HFFc6 (cell line): ENCODE data around the gene AFF1. TPM values are rescaled to one million over a fixed set of nuclear protein-coding genes. Genes with fewer than 3 reads are reported as not detected.
A peak's percentile ranks its signal among the peaks of the same experiment; 100 is the strongest.
"Not testable (repeated sequence)": the region's sequence is repeated elsewhere in the genome, so short reads cannot be mapped to it uniquely, and the experiment has no call there.

Source experiments
- DNase-seq: peaks from one replicate; pipeline ENCODE4 v3.0.0-alpha.2; 2018
- H3K27ac Mint-ChIP-seq: 2 replicates; pipeline ENCODE4 v1.8.0; 2020; ENCODE audit warnings: mild to moderate bottlenecking, mixed read lengths
- H3K27me3 Mint-ChIP-seq: 2 replicates; pipeline ENCODE4 v1.8.0; 2021; ENCODE audit warnings: mild to moderate bottlenecking, moderate library complexity, mixed read lengths; ENCODE audit not compliant: insufficient read depth
- H3K36me3 Mint-ChIP-seq: 2 replicates; pipeline ENCODE4 v1.8.0; 2021; ENCODE audit warnings: low read depth, mixed read lengths
- H3K4me1 Mint-ChIP-seq: 2 replicates; pipeline ENCODE4 v1.8.0; 2020; ENCODE audit warnings: low read depth, mixed read lengths
- H3K4me3 Mint-ChIP-seq: 2 replicates; pipeline ENCODE4 v1.8.0; 2020; ENCODE audit warnings: mild to moderate bottlenecking, moderate library complexity, mixed read lengths
- H3K9me3 Mint-ChIP-seq: 2 replicates; pipeline ENCODE4 v1.8.0; 2020; ENCODE audit warnings: mild to moderate bottlenecking, mixed read lengths
- CTCF ChIP-seq: fragments of 200-600 bp; sonication (generic); IDR thresholded peaks from 2 replicates; pipeline ENCODE4 v1.5.0; 2021; ENCODE audit warnings: antibody characterized with exemption, mild to moderate bottlenecking
- total RNA-seq, 6 experiments: library from RNA; stranded (reverse); fragmentation: NEBNext Ultra II Directional; extraction: Animal tissue kit (Norgen Biotek cat#: 25700); gene quantifications; 2 replicates in 1 of 6; 3 replicates in 5 of 6; pipeline ENCODE4 v1.2.3, GENCODE V29; 2021

Gene AFF1
- total RNA-seq, 6 experiments from 2014 or later: 28.3 to 43.6 (median 32.8) TPM

GRCh38 chr4:87009095-87009648, 74.4 kb downstream of the AFF1 start:
- Mint-ChIP-seq H3K4me3 (peak overlapping the region; percentile 53), H3K4me1 (peaks cover 70% of the 10 kb centered on the region), H3K27ac (no peak overlapping the region; the same call in 1 of the 2 replicates), H3K27me3 (peaks cover 10% of the 10 kb centered on the region), H3K36me3 (peaks cover 5% of the 10 kb centered on the region), H3K9me3 (no peaks in the 10 kb centered on the region)
- DNase-seq: no peak
- no peak for TF ChIP-seq CTCF

DNA sequence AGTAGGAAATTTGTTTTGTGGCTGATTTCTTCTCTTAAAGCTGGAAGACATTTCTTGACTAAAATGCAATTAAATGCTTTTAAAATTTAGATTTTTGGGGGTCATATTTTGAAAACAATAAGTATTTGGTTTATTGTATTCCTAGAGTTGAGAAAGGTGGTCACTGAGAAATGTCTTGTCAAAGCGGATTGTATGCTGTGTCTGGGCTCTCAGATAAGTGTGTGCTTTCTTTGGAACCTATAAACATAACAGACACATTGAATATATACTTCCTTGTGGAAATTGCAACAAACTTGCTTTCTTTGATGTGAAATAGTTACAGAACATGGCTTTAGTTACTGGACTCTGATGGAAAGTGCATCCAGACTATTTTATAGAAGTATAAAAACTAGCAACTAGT, 75.4 kb downstream of the AFF1 start:
- no peak overlapping the region for H3K4me3 Mint-ChIP-seq
- H3K27ac Mint-ChIP-seq: no peak overlapping the region
- peaks cover 5% of the 10 kb centered on the region for H3K36me3 Mint-ChIP-seq
- H3K27me3 Mint-ChIP-seq: peaks cover 10% of the 10 kb centered on the region
- peaks cover 76% of the 10 kb centered on the region for H3K4me1 Mint-ChIP-seq
- no peak for TF ChIP-seq CTCF
- H3K9me3 Mint-ChIP-seq: no peaks in the 10 kb centered on the region
- no peak for DNase-seq

GRCh38 chr4:87011340-87012034, 76.7 kb downstream of the AFF1 start:
- Mint-ChIP-seq H3K9me3 (no peaks in the 10 kb centered on the region), H3K4me1 (peaks cover 77% of the 10 kb centered on the region), H3K36me3 (peaks cover 5% of the 10 kb centered on the region), H3K4me3 (peak overlapping the region; percentile 57), H3K27me3 (peaks cover 8% of the 10 kb centered on the region), H3K27ac (peak overlapping the region; percentile 77)
- DNase-seq: peak; percentile 86
- TF ChIP-seq CTCF: no peak

DNA sequence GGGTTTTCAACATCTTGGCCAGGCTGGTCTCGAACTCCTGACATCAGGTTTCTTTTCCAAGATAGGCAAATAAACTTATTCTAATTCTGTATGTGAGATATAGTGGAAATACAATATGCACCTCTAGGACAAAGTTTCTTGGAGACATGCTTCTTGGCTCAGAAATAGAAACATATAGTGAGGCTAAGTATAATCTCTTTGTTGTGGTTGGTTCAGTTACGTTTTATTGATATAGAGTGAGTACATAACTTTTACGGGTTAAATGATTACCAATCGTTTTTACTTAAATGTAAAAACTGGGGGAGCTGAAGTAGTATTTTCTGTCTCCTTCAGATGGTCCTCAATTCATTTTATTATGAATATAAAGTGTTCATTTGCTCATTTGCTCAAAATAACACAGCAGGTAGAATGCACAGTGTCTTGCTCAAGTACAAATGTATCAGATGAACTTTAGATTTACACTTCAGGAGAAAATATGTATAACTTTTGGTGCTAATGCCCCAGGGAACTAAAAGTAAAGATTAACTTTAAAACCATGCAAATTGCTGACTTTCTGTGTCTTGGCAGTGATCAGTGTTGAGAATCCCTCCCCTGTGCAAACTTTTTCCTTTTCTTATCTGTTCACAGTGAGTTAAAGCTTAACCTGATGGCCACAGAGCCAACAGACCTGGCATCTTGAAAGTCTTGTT, 77.6 kb downstream of the AFF1 start:
- TF ChIP-seq CTCF: no peak
- Mint-ChIP-seq H3K27me3 (peaks cover 4% of the 10 kb centered on the region), H3K36me3 (peaks cover 5% of the 10 kb centered on the region), H3K4me1 (peaks cover 87% of the 10 kb centered on the region), H3K4me3 (no peak overlapping the region), H3K27ac (no peak overlapping the region), H3K9me3 (no peaks in the 10 kb centered on the region)
- no peak for DNase-seq

DNA sequence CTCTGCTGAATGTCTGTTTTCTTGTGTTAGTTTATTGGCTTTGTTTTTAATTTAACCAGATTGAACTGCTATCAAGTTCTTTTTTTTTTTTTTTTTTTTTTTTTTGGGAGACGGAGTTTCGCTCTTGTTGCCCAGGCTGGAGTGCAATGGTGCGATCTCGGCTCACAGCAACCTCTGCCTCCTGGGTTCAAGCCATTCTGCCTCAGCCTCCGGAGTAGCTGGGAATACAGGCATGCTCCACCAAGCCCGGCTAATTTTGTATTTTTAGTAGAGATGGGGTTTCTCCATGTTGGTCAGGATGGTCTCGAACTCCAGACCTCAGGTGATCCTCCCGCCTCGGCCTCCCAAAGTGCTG, 78.1 kb downstream of the AFF1 start:
- not testable (repeated sequence) for H3K9me3 Mint-ChIP-seq, DNase-seq, H3K27ac Mint-ChIP-seq, H3K4me3 Mint-ChIP-seq, H3K36me3 Mint-ChIP-seq, H3K27me3 Mint-ChIP-seq
- H3K4me1 Mint-ChIP-seq: peaks cover 90% of the 10 kb centered on the region

- Mint-ChIP-seq H3K36me3 (peaks cover 5% of the 10 kb centered on the region), H3K4me1 (peaks cover 90% of the 10 kb centered on the region)
These were observed 79.5 kb downstream of the AFF1 start for GRCh38 chr4:87014284-87014782.

More at GRCh38 chr4:87014284-87014782, 79.5 kb downstream of the AFF1 start:
- peak; percentile 11 for DNase-seq
- Mint-ChIP-seq H3K4me3 (peak overlapping the region; percentile 70), H3K9me3 (no peaks in the 10 kb centered on the region), H3K27ac (peak overlapping the region; percentile 84), H3K27me3 (no peaks in the 10 kb centered on the region; the same call in 1 of the 2 replicates)
- TF ChIP-seq CTCF: no peak
